Cerebellar cortex (tissue), 1 donor: ENCODE measurements around the gene STEAP3.

ENCODE experiments used
- DNase-seq: peaks from one replicate; pipeline ENCODE4 v3.0.0-alpha.2; 2015; ENCODE audit warnings: low spot score

Gene STEAP3

DNA sequence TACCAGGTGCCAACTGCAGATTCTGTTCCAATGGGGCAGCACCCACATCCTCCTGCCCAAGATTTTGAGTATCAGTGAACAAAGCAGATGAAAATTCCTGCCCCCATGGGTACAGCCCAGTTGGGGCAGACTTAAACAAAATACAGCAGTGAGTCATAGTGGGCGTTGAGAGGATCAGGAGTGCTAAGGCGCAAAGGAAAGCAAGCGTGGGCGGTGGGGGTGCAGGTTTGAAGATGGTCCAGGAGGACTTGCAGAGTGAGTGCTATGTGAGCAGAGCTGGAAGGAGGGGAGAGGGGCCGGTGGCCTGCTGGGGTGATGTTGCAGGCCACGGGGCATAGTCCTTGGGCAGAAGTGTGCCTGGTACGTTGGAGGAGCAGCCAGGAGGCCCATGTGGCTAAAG is 24.7 kb downstream of the STEAP3 start:
- no peak for DNase-seq

DNA sequence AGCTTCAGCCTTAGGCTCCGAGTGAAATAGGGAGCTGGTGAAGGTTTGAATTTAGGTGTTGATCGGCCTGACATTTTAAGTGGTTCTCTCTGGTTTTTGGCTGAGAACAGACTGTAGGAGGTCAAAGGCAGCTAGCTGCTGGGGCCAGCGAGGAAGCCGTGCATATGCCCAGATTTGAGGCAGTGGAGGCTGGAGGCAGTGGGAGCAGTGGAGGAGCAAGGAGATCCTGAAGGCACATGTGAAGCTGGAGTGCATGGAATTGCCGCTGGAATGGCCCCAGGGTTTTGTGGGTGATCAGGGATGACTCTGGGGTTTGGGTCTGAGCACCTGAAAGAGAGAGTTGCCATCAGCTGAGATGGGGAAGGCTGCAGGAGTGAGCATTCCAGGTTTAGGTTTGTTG is 25.1 kb downstream of the STEAP3 start:
- no peak for DNase-seq

- no peak for DNase-seq
Observed at GRCh38 chr2:119249311-119249710, 25.7 kb downstream of the STEAP3 start.

DNA sequence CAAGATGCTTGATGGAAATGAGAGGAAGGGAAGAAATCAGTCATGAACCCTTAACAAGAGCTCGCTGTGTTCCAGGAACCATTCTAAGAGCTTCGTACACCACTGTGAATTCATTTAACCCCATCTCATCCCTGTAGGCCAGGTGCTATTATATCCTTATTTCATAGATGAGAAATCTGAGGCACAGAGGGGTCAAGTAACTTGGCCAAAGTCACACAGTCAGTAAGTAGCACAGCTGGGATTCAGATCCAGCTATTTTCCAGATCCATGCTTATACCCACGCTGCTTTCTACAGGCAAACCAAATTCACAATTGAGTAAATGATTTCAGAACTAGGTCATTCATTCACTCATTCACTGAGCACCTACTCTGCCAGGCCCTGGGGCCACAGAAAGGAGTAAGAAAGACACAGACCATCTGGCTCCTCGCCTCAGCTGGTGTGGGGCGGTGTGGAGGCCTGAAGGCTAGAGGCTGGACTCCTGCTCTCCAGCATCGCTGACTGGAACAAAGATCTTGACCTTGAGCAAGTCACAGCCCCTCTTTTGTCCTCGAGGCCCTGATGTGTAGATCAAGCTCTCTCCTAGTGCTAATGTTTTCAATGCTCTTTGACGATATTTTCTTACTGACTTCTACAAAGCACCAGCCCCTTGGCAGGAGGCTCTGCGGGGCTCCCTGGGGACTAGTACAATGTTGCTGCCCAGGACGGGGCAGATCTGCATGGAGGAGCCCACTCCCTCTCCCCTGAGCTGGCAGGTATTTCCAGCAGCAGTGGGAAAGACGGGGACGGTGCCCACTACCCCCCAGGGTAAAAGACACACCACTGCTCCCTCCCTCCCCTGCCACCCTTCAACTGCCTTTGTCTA is 26.5 kb downstream of the STEAP3 start:
- no peak for DNase-seq

GRCh38 chr2:119250718-119251290 is 27.2 kb downstream of the STEAP3 start:
- no peak for DNase-seq

DNA sequence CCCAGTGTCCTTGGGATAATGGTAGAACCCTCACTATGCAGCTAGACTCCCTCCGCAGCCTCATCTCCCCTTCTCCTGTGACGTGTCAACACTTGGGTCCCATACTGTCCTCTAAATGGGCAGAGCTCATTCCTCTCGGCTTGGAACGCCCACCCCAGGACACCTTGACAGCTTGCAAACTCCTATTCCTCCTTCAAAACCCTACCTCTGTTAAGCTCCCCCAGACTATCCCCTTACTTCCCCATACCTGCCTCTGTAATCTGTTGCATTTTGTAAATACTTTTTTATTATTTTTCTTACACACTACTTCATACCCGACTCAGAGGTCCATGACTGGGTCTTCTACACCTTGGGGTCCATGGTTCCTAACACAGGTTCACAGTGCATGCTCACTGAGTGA is 28.0 kb downstream of the STEAP3 start:
- no peak for DNase-seq

DNA sequence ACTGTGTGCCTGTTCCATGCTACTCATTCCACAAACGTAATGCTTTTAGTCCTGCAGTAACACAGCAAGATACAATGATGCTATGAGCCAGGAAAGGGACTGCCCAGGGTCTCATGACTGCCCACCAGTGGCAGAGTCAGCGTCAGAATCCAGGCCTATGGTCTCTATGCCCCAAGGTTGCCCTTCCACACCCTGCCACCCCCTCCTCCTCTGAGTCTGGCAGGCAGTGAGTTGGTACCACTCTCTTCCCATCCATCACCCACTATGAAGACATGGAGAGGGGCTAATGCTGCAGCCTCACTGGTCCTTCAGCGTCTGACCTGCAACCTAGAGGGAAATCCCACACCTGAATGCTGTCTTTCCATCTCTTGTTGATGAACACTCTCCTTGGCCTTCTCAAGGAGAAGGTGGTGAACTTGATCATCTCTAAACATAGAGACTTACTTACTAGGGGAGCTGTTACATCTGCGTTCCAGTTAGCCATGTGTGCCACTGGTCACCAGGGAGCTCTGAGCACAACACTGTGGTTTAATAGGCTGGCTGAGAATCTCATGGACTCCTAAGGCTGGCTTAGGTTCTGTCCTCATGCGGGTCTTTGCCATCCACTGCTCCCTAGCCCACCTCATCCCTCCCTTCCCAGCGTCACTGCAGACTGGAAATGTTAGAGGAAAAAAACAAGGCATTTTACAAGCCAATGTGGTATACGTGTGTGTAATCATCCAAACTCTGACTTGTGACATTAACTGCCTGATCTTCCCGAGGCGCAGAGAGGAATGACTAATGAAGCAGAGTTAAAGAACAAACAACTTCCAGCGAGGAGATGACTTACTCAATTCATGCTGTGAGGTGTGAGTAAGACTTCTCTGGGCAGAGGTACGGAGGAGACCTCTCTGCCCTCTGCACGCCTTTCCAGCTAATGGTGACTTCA is 28.8 kb downstream of the STEAP3 start:
- DNase-seq, result no peak

- DNase-seq, result no peak
Observed at GRCh38 chr2:119253114-119253702, 29.6 kb downstream of the STEAP3 start.

- DNase-seq, result no peak
Observed at GRCh38 chr2:119253760-119254600, 30.3 kb downstream of the STEAP3 start.

- no peak for DNase-seq
Observed at GRCh38 chr2:119254601-119255080, 31.0 kb downstream of the STEAP3 start.

- DNase-seq, result no peak
Observed at GRCh38 chr2:119255760-119256581, 32.3 kb downstream of the STEAP3 start.

- no peak for DNase-seq
Observed at GRCh38 chr2:119256582-119256921, 32.9 kb downstream of the STEAP3 start.

- no peak for DNase-seq
Observed at GRCh38 chr2:119257198-119257597, 33.6 kb downstream of the STEAP3 start.

DNA sequence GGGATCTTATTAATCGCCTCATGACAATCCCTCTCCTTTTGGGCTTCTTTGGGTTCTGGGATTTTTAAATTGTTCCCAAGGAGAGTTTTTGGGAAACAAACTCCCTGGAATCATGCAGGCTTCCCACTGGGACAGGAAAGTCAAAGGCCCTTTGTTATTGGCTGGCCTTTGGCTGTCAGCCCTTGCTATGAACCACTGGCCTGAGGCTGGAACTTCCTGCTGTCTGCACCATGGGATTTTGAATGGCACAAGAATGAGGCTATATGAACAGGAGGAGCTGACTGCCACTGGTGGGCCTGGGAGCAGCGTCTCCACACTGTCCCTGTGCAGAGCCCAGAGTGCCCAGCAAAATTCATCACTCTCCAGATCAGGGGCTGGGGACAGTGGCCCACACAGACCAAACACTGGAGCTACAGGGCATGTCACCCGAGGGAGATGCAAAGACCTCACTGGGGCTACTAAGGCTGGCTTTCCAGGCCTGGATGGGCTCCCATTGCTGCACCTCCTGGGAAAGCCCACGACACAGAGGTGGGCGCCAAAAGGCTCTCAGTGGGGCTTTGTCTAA is 35.7 kb downstream of the STEAP3 start:
- DNase-seq, result no peak

DNA sequence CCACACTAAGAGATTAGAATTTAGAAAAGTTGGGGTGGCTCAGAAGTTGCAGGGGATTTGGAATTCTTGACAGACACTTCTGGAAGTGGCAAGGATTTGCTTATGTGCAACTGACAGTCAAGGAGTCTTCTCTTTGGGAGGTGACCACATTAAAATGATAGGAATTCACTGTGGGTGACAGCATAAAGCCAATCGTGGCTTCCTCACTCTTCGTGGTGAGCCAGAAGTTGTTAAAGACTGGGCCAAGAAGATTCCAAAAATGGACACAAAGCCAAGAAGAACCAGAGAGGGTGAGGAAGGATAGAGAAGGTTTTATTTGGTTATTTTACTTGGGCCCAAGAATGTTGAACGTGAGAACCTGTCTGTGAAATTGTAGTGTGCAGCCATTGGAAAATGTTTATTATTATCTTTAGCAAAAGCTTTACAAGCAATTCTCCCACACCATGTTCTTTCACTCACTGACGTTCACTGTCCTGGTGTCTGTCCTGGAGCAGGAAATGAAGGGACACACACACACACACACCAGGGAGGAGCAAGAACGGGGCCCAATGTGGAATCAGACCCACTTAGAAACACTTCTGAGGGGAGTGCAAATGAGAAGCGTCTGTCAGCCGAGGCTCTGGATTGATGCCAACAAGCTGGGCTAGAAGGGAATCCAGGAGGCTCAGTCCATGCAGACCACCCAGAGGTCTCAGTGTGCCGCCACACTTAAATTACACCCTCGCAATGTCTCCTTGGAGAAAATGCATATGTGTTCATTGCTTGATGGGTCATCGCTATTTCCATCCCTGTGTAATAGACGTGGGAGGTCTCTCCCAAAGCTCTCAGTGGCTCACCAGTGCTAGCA is 37.2 kb downstream of the STEAP3 start:
- no peak for DNase-seq

- no peak for DNase-seq
Observed at GRCh38 chr2:119261493-119262225, 38.0 kb downstream of the STEAP3 start.

GRCh38 chr2:119263025-119263424 is 39.4 kb downstream of the STEAP3 start:
- DNase-seq, result no peak

- DNase-seq, result peak; percentile 79
Observed at GRCh38 chr2:119263656-119264055, 40.0 kb downstream of the STEAP3 start.
